GM18526 (cell line): ENCODE data around the gene TMEM156.

Source experiments
- POLR2A ChIP-seq: IDR thresholded peaks from 3 replicates; pipeline ENCODE4 v1.6.1; 2011; ENCODE audit not compliant: insufficient read length; ENCODE audit errors: extremely low read depth

Gene TMEM156

DNA sequence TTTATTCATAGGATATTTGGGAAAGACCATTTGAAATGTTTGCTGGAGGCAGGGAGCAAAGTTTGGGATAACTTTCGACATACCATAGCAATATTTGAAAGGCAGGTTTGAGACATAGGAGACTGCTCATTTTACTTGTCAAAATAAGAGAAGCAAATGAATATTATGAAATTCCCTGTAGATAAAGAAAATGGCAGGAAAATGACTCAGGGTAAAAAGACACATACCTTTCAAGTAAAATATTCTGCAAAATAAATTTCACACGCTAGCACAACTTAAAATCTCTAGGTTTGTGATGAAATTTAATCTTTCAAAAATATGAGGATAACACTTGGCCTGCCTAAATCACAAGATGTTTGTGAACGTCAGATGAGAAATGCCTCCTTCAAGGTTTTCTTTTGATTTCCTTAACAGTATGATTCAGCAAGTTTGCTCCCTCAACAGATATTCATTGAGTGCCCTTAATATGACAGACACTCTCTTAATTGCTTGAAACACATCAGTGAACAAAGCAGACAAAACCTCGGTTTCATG is 6.6 kb downstream of the TMEM156 start:
- TF ChIP-seq POLR2A = no peak

DNA sequence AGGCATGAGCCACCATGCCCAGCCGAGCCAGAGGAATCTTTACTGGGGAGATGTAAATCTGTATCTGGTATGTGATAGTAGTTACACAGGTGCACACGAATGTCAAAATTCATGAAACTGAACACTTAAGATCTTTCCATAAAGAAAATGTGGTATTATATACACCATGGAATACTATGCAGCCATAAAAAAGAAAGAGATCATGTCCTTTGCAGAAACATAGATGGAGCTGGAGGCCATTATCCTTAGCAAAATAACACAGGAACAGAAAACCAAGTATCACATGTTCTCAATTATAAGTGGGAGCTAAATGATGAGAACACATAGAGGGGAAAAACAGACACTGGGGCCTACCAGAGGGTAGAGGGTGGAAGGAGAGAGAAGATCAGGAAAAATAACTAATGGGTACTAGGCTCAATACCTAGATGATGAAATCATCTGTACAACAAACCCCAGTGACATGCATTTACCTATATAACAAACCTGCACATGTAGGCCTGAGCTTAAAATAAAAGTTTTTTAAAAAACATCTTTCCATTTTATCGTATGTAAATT is 7.8 kb downstream of the TMEM156 start:
- no peak for TF ChIP-seq POLR2A

DNA sequence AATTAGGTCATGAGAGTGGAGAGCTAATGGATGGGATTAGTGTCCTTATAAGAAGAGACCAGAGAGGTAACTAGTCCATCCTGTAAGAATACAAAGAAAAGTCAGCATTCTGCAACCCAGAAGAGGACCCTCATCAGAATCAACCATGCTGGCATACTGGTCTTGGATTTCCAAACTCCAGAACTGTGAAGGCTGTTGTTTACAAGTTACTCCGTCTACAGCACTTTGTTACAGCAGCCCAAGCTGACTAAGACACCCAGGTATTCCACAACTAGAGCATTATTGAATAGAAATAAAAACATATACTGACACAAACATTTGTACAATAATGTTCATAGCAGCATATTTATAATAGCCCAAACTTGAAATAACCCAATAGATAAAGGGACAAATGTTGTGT is 9.2 kb downstream of the TMEM156 start:
- no peak for TF ChIP-seq POLR2A

DNA sequence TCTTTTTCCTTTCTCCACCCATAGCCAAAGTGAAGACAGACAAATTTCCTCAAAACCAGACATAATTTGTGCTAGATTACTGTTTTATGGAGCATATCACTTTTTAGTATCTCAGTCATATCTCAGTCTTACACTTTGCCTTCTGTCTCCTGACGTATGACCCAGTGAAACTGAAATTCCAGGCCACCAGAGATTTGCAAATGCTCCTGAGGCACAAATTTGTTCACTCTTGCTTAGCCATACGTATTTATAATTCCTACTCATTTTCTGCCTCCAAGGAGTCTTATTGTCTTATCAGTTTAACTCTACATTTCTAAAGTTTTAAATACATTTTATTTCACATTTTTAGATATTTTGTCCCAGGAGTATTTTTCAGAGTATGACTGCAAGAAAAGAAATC is 10.0 kb downstream of the TMEM156 start:
- TF ChIP-seq POLR2A = no peak

DNA sequence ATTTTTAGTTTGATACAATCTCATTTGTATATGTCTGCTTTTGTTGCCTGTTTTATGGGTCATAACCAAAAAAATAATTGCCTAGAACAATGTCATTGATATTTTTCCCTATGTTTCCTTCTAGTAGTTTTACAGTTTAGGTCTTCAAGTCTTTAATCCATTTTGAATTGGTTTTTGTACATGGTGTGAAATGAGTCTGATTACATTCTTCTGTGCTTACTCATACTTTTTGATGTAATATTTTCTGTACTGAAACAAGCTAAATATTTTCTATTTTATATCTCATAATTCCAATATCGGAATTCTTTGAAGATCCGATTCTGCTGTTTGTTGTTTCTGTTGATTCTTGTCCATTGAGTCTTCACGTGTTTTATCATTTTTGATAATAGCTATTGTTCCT is 10.6 kb downstream of the TMEM156 start:
- no peak for TF ChIP-seq POLR2A

DNA sequence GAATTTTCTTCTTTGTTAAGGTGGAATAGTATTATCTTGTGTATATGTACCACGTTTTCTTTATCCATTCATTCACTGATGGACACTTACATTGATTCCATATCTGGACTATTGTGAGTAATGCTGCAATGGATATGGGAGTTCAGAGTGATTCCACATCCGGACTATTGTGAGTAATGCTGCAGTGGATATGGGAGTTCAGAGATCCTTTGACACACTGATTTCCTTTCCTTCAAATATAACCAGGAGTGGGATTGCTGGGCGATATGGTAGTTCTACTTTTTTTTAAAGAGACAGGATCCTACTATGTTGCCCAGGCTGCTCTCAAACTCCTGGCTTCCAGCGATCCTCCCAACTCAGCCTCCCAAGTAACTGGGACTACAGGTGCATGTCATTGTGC is 12.1 kb downstream of the TMEM156 start:
- no peak for TF ChIP-seq POLR2A

DNA sequence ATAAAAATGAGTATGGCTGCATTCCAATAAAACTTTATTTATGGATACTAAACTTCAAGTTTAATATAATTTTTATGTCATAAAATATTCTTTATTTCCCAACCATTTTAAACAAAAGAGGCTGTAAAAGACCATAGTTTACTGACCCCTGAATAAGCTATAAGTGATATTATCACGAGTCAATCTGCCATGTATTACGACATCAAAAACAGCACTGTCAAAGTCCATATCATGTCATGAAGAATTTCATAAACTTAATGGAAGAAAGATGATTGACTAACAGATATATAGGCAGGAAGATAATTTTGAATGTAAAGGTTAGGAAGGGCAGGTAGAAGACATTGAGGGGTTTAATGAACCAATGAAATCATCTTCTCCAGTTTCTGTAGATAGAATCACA is 18.2 kb downstream of the TMEM156 start:
- no peak for TF ChIP-seq POLR2A

DNA sequence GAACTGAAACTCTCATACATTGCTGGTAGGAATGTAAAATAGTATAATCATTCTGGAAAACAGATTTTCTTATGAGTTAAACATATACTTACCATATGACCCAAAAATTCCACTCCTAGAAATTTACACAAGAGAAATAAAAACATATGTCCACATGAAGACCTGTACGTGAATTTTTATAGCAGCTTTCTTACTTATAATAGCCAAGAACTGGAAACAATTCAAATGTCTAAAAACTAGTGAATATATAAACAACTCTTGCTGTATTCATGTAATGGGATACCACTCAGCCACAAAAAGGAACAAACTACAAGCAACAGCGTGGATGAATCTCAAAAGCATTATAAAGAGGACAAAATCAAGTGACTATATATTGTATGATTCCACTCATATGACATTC is 27.5 kb downstream of the TMEM156 start:
- no peak for TF ChIP-seq POLR2A

DNA sequence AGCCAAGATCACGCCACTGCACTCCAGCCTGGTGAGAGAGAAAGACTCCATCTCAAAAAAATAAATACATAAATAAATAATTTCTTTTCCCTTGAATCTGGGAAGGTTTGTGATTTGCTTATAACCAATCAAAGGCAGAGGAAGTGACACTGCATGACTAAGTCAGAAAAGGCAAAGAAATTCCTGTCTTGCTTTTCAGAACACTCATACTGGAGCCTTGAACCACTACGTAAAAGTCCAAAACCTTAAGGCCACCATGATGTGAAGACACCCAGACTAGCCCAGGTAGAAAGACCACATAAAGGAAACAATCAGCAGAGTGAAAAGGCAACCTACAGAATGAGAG is 36.6 kb downstream of the TMEM156 start:
- no peak for TF ChIP-seq POLR2A

DNA sequence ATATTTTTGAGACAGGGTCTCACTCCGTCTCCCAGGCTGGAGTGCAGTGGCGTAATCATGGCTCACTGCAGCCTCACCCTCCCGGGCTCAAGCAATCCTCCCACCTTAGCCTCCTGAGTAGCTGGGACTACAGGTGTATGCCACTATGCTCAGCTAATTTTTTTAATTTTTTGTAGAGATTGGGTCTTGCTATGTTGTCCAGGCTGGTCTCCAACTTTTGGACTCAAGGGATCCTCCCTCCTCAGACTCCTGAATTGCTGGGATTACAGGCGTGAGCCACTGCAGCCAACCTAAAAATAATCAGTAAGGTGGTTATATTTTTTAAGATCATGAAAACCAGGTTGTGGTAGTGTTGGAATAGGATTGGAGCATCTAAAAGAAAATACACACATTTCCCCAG is 38.1 kb downstream of the TMEM156 start:
- TF ChIP-seq POLR2A = no peak

DNA sequence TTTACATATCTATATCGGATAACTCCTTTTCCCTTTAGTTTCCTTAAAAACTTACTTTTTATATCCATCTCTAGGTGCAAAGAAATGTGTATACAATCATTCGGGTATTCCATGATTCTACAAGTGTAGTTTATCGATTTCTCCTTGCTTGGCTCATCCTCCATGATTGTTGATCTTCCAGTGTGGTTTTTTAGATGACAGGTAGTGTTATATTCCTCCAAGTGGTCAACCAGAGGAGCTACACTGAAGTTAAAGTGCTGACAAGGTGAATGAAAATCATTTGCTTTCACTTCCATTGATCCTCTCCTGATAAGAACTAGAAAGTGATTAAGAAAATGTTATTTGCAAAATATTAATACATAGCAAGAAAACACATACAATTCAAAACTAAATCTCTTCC is 38.5 kb downstream of the TMEM156 start:
- TF ChIP-seq POLR2A = no peak

DNA sequence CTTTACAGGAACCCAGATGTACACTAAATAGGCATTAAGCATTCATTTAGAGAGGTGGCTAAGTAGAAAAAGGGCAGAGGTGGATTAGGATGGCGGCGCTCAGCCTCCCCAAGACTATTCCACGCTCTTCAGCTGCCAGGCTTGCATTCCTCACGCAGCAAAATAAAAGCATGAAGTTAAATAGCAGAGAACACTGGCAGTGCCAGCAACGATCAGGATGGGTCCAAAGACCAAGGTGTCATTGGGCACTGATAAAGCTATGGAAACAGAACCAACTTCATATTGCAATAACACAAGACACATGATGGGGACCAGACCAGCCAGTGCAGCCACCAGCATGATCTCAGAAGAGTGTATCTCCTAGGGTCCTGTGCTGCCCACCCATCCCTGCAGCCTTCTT is 42.0 kb downstream of the TMEM156 start:
- TF ChIP-seq POLR2A = no peak

DNA sequence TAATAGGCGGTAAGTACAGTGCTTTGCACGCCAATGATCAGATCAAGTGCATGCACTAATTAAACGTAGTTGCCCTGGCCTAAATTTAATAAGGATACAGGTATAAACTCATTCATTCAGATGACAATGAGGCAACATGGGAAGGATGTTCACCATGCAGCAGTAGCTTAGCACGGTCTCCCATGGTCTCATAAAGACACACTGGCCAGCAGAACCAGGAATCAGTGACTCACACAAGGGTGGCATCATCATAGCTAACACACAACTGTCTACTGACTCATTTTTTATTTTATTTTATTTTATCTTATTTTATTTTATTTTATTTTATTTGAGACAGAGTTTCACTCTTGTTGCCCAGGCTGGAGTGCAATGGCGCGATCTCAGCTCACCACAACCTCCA is 42.7 kb downstream of the TMEM156 start:
- TF ChIP-seq POLR2A = no peak

DNA sequence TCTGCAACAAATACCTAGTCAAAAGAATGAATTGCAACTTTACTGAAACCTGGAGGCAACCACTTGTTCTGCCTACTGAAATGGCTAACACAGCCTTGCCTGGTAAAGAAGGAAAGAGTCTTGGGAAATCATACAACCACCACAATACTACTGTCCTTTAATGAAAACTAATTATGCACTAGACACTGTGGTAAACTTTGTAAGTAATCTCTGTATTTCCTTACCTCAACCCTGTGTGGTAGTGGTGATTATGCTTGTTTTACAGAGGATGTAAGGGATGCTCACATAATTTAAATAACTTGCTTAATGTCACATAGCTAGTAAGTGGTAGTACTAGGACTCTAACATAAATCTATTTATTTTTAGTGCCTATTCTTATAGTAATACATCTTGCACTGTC is 44.7 kb downstream of the TMEM156 start:
- no peak for TF ChIP-seq POLR2A

DNA sequence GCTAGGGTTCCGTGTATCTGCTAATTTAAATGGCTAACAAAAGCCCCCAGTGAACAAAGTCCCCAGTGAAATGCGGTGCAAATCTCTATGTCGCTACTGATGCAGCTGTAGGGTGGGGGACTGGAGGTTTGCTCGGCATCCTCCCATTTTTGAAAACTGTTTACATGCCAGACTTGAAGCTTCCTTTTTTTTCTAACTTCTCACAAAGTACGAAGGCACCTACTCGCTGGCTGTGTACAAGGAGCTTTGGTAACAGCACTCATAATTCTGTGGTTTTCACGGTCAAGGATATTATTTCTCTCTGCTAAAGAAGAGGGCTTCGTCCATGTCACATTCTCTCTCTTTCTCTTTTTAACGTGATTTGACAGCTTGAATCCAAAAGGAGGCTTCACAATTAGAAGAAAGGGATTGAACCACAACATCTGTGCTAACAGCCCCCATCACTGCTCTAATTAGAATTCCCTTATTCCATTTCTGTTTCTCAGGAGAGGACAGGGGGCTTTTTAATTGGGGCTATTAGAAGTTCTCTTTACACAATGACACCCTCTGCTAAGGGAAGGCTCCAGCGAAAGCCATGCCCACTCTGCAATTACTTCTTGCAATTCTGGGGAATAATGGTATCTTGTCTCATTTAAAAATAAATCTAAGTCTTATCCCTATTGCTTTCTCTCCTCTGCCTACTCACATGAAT is 46.7 kb downstream of the TMEM156 start:
- TF ChIP-seq POLR2A = no peak

DNA sequence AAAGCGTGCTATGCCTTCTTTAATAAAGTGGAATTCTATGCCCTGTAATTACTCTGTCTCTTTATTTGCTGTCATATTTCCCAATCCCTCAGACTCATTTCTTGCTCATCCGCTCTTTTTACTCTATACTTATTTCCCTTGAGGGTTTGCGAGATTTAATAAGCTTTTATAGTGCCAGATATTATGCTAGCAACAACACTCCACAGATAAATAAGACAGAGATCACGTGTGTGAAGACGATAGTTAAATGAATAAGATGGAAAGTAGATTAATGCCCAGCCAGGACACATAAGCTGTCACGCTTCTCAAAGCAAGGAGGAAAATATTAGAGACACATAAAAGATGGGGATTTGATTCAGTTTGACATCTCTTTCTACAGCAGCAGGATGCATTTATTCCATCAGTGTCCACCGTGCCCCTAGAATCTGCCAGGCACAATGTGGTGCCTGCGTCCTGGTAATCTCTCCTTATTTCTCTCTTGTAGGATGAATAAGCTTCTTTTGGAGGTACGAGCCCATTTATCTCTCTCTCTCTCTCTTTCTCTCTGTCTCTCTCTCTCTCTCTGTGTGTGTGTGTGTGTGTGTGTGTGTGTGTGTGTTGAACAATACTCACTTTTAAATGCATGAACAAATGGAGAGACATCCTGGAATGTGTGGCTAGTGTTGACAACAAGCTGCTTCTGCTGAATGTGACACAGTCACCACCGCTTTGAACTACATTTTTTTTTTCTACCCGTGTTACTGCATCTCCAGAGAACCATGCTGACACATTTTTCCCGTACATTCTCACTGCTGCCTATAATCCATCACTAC is 48.2 kb downstream of the TMEM156 start:
- no peak for TF ChIP-seq POLR2A
